Measurements from ENCODE around the gene KNTC1. TPM values are rescaled to one million over a fixed set of nuclear protein-coding genes. Genes with fewer than 3 reads are reported as not detected.
"Not testable (repeated sequence)": the region's sequence is repeated elsewhere in the genome, so short reads cannot be mapped to it uniquely, and the experiment has no call there.

Gene KNTC1
- total RNA-seq, 4 donors from 2014 or later = 21.3 to 80.0 (median 28.2) TPM

DNA sequence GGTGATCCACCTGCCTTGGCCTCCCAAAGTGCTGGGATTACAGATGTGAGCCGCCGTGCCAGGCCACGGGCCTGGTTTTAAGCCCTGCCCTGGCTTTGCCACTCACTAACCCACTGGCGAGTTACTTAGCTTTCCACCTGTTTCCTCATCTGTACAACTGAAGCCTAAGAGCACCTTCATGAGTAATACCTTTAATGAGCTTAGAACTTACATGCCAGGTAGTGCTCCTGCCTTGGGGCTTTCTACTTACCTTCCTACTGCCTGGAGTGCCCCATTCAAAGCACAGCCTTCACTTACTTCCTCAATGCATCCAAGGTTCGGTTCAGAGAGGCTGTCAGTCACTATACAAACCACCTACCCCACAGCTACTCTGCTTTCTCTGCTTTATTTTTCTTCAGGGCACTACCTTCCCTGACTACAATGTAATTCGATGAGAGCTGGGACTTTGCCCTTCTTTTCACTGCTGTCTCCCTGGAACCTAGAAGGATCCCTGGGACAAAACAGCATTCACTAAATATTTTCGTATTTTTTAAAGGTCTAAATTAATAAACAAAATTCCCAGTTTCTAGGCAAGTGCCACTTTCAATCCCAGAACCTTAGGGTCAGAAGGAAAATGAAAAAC lies 40.1 kb upstream of the KNTC1 start:
- Histone ChIP-seq H3K4me1 (no peaks in the 10 kb centered on the region), H3K27ac (no peak overlapping the region), H3K36me3 (peaks cover 0 to 88% (median 3%) of the 10 kb centered on the region in 3 donors), H3K9me3 (no peaks in the 10 kb centered on the region), H3K4me3 (no peak overlapping the region), H3K27me3 (no peaks in the 10 kb centered on the region)
- TF ChIP-seq, protein P1, sequence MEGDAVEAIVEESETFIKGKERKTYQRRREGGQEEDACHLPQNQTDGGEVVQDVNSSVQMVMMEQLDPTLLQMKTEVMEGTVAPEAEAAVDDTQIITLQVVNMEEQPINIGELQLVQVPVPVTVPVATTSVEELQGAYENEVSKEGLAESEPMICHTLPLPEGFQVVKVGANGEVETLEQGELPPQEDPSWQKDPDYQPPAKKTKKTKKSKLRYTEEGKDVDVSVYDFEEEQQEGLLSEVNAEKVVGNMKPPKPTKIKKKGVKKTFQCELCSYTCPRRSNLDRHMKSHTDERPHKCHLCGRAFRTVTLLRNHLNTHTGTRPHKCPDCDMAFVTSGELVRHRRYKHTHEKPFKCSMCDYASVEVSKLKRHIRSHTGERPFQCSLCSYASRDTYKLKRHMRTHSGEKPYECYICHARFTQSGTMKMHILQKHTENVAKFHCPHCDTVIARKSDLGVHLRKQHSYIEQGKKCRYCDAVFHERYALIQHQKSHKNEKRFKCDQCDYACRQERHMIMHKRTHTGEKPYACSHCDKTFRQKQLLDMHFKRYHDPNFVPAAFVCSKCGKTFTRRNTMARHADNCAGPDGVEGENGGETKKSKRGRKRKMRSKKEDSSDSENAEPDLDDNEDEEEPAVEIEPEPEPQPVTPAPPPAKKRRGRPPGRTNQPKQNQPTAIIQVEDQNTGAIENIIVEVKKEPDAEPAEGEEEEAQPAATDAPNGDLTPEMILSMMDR (IDR thresholded peaks at IDR 0.05) = no peak
- no peak for TF ChIP-seq POLR2A (IDR thresholded peaks at IDR 0.05)
- DNase-seq = peak in 1 of 3 donors; percentile 1

DNA sequence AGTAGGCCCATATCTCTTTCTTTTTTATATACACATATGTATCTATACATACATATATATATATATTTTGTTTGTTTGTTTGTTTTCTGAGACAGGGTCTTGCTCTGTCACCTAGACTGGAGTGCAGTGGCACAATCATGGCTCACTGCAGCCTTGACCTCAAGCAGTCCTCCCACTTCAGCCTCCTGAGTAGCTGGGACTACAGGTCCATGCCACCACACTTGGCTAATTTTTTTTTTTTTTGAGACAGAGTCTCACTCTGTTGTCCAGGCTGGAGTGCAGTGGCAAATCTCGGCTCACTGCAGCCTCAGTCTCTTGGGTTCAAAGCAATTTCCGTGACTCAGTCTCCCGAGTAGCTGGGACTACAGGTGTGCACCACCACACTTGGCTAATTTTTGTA lies 39.2 kb upstream of the KNTC1 start:
- H3K27me3 ChIP-seq, H3K9me3 ChIP-seq, H3K27ac ChIP-seq, H3K4me3 ChIP-seq, DNase-seq, H3K4me1 ChIP-seq: not testable (repeated sequence)
- H3K36me3 ChIP-seq = peaks cover 0 to 91% (median 3%) of the 10 kb centered on the region in 3 donors

GRCh38 chr12:122489038-122489437 lies 38.0 kb upstream of the KNTC1 start:
- H3K4me1 ChIP-seq = no peaks in the 10 kb centered on the region
- no peak overlapping the region for H3K4me3 ChIP-seq
- no peak overlapping the region for H3K27ac ChIP-seq
- no peaks in the 10 kb centered on the region for H3K9me3 ChIP-seq
- TF ChIP-seq, protein P1 (IDR thresholded peaks at IDR 0.05) = no peak
- TF ChIP-seq POLR2A (IDR thresholded peaks at IDR 0.05) = no peak
- DNase-seq = no peak
- no peaks in the 10 kb centered on the region for H3K27me3 ChIP-seq
- peaks cover 0 to 83% (median 3%) of the 10 kb centered on the region in 3 donors for H3K36me3 ChIP-seq

DNA sequence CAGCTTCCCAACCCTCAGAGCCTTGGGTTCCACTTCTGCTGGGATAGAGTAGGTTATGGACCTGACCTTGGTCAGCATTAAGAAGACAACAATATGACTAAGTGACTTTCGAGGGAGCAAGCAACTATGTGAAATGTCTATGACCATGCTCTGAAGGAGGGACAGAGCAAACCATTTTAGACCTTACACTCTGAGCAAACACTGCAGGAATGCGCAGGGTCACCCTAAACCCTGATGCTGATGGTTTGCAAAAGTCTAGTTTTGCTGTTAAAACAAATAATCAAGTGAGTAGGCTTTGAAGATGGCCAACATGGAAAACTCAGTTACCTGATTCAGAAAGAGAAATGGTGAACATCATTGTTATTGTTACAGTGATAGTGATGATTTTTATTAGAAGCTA lies 35.1 kb upstream of the KNTC1 start:
- peaks cover 0 to 73% (median 3%) of the 10 kb centered on the region in 3 donors for H3K36me3 ChIP-seq

DNA sequence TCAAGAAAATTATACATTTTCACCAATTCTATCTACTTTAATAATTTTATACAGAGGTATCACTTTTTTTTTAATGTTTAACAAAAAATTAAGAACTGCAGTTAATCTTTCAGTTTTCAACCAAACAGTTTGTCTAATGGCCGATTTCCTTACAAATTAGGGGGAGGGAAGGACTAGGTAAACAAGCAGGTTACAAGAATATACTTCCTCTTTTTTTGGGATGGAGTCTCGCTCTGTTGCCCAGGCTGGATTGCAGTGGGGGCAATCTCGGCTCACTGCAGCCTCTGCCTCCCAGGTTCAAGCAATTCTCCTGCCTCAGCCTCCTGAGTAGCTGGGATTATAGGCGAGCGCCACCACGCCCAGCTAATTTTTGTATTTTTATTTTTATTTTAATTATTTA lies 33.8 kb upstream of the KNTC1 start:
- H3K36me3 ChIP-seq = peaks cover 0 to 63% (median 3%) of the 10 kb centered on the region in 3 donors
- not testable (repeated sequence) for H3K27ac ChIP-seq, DNase-seq, H3K4me1 ChIP-seq, H3K9me3 ChIP-seq, H3K4me3 ChIP-seq, H3K27me3 ChIP-seq

More for the DNA sequence above, 35.1 kb upstream of the KNTC1 start:
- no peak overlapping the region for H3K4me3 ChIP-seq
- TF ChIP-seq, protein P1 (IDR thresholded peaks at IDR 0.05) = no peak
- H3K27me3 ChIP-seq = no peaks in the 10 kb centered on the region
- no peak overlapping the region for H3K27ac ChIP-seq
- no peak for DNase-seq
- no peaks in the 10 kb centered on the region for H3K4me1 ChIP-seq
- no peaks in the 10 kb centered on the region for H3K9me3 ChIP-seq

GRCh38 chr12:122495258-122495657 lies 31.8 kb upstream of the KNTC1 start:
- Histone ChIP-seq H3K4me1 (peaks cover 0 to 18% (median 2%) of the 10 kb centered on the region in 4 donors), H3K9me3 (no peaks in the 10 kb centered on the region), H3K4me3 (no peak overlapping the region), H3K36me3 (peaks cover 0 to 46% (median 2%) of the 10 kb centered on the region in 3 donors), H3K27ac (no peak overlapping the region), H3K27me3 (no peaks in the 10 kb centered on the region)
- DNase-seq = no peak
- no peak for TF ChIP-seq POLR2A (IDR thresholded peaks at IDR 0.05)
- TF ChIP-seq, protein P1 (IDR thresholded peaks at IDR 0.05) = no peak
